GM04504 (cell line): ENCODE measurements around the gene GMPPA.

Source experiments
- DNase-seq: peaks from one replicate; pipeline ENCODE4 v3.0.0-alpha.2; 2012; ENCODE audit warnings: low read depth

Gene GMPPA

DNA sequence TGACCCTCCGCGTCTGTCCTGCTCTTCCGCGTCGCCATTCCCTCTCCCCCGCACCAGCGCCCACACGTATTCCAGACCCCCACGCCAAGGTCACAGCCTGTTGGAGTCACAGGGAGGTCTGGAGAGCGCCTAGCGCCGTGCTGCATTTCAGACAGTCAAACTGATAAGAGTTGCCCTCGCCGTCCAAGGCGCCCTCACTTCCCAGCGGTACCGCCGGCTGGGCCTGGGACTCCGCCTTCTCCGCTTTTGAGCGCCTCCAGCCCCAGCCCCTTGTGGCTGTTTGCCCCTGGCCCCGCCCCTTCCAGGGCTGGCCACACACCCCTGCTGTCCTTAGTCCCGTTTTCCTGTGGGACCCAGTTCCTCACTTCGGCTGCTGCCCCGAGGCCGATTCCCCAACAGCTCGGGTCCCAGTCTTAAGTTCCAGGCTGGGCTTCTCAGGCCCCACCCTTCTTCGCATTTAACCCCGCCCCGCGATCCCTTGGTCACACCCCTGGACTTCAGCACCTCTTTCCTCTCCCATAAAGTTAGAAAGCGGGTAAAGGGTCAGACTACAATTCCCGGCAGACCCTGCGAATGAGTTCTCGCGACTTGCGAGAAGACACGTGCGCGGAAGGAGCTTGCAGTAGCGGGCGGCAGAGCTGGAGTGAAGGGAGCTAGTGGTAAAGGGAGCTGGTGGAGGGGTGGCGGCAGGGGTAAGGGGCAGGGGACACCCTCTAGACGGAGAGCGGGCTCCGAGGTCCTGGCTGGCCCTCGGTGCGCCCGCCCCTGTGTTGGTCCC lies at the start of gene GMPPA:
Gene GMPPA, plus strand, starts transcription at position 612 of the 778 bp plus-strand sequence. CDS start 1,085 bp downstream, outside the sequence.
- DNase-seq: peak; percentile 97

DNA sequence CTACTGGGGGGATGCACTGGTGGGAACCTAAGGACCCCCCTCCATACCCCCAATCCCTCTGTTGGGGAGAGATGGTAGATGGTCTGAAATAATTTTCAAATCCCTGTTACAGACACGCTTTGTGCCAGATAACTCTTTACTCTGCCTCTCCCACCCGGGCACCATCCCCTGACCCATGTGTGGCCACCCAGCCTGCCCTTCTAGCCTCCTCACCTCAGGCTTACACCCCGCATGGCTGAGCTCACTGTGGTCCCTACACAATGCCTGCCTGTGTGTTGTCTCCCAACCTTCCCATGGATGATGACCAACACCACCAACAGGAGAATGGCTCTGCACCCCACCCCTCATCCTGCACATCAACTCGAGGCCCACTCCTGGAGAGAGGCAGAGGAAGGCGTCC lies 49.1 kb upstream of the GMPPA start:
- no peak for DNase-seq

DNA sequence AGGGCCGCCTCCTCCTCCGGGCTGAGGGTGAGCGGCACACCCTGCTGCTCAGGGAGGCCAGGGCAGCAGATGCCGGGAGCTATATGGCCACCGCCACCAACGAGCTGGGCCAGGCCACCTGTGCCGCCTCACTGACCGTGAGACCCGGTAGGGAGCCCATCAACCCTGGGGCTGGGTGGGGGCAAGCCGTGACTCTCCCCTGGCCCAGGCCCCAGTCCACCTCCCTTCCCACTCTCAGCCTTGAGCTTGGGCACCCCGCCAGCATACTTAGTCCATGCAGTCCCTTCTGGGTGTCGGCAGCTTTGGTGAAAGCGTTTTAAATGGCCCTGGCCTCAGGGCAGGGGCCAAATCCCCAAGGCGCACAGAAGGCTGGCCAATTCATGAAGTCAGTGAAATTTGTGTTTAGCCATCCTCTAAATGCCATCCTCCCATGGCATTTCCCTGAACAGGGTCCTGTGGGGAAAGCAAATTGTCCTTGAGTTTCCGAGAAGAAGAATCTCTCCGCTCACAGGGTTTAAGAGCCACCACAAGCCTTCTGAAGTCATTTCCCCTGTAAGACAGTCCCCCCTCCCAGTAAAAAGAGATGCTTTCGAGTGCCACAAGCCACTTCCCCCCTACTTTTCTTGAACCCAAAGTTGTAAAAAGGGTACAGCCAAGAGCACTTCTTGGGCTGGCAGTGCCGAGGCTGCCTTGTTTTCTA lies 46.9 kb upstream of the GMPPA start:
- no peak for DNase-seq

- DNase-seq: peak; percentile 92
Observed at GRCh38 chr2:219452361-219453317, 46.1 kb upstream of the GMPPA start.

DNA sequence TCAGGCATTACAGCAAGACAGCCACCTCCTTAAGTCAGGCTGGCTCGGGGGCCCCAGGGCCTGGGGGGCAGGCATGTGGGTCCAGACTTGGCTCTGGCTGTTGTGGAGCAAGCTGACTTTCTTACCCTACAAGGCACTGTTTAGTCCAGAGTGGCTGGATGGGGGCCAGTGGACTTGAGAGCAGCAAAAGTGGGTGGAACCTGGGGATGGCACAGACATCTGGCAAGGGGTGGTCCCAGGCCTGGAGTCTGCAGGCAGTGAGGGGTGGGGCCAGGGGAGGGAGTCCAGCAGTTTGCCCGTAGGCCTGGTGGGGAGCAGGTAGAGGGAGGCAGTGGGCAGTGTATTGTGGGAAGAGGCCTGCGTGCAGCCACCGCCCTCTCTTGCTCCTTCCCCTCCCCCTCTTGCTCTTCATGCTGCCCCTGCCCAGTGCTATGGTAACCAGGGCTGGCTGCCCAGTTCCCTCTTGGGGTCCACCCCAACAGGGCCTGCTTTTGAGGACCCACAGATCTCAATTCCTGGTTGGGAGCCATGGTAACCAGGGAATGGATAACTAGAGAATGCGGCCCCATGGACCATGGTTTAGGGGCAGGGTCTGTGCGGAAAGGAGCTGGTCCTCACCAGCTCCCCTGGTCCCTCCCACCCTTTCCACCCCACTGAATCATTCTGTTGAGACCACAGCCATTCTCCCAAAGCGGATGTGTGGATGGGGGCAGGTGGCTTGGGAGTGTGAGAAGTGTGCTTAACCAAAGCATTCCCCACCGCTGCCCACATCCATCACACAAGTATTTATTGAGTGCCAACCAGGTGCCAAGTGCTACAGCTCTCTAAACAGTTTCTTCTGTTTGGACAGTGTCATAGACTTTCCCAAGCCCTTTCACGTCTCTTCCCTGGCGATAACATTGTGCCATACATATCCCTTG lies 44.8 kb upstream of the GMPPA start:
- peak; percentile 73 for DNase-seq

- no peak for DNase-seq
Observed at GRCh38 chr2:219455581-219455980, 43.1 kb upstream of the GMPPA start.

- DNase-seq: no peak
Observed at GRCh38 chr2:219457784-219458369, 40.8 kb upstream of the GMPPA start.

DNA sequence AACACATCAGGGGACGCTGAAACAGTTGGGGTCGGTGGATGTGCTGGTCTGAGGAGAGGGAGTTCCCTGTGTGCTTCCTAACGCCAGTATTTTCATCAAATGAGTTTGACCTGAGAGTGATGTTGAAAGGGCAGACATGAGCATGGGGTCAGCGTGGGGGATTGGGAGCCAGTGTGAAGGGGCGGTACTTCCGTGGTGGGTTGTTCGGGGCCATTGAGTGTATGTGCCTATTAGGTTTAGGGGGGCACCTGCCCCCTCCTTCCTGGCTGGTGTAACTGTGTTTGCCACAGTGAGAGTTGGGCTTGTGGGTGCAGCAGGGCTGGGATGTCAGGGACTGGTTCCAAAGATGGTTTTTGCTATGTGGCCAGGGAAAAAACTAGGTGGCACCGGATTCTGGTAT lies 39.7 kb upstream of the GMPPA start:
- no peak for DNase-seq

GRCh38 chr2:219459460-219460311 lies 39.0 kb upstream of the GMPPA start:
- DNase-seq: no peak

DNA sequence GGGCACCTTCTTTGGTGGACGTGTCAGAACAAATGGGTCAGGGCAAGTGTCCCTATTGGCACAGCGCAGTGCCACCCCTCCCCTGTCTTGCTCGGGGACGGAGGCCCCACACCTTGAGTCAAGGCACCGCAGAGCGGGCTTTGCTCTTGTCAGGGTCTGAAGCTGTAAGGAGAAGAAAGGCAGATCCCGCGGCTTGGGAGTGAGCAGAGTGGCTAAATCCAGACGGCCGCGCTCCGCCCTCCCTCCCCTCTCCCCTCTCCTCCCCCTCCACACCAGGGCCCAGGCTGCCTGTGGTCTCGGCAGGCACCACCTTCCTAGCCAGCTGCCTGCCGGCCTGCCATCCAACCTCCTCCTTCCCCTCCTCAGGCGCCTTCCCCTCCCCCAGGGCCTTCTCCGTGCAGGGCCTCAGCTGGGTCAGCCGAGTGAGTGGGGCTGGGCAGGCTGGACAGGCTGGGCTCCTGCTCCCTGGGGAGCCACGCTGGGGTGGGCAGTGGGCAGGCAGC lies 38.2 kb upstream of the GMPPA start:
- no peak for DNase-seq

DNA sequence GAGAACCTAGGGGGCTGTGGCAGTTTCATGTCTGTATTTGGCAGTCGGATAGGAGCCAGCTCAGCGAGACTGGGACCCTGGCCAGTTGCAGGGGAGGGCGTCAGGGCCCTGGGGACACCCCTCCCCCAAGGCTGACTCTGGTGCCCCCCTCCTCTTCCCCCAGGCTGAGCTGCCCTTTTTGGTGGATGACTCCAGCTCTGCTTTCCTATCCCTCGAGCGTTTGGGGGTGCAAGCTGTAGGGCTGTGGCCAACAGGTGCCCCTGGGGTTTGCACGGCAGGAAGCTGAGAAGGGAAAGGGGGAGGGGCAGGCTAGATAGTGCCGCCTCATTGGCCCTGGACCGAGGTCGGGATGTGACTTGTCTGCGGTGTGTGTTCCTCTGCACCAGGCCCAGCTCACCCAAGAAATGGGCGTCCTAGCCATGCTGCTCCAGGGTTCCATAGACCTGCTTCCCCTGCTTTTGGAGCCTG lies 37.6 kb upstream of the GMPPA start:
- DNase-seq: no peak

DNA sequence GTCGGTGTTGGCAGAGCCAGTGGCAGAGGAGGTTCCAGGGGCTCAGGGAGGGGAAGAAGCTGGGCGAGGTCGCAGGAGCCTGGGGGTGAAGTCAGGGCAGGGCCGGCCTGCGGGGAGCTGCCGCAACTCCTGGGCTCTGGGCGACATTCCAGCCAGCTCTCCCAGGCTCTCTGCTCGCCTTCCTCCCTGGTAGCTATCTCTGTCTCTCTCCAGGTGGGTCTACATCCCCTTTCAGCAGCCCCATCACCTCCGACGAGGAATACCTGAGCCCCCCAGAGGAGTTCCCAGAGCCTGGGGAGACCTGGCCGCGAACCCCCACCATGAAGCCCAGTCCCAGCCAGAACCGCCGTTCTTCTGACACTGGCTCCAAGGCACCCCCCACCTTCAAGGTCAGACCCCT lies 37.0 kb upstream of the GMPPA start:
- no peak for DNase-seq

DNA sequence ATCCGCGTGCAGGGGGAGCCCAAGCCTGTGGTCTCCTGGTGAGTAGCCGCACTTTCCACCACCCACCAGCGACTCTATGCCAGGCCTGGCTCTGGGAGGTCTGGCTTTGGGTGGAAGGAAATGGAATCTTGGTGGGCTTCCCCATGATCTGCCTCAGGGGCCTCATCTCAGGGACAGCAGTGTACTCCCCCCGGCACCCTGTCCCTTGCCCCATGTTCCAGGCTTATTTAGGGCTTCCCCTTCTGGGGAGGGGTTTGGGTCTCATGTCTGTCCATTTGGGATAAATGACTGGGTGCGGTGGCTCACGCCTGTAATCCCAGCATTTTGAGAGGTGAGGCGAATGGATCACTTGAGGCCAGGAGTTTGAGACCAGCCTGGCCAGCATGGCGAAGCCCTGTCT lies 36.3 kb upstream of the GMPPA start:
- no peak for DNase-seq

DNA sequence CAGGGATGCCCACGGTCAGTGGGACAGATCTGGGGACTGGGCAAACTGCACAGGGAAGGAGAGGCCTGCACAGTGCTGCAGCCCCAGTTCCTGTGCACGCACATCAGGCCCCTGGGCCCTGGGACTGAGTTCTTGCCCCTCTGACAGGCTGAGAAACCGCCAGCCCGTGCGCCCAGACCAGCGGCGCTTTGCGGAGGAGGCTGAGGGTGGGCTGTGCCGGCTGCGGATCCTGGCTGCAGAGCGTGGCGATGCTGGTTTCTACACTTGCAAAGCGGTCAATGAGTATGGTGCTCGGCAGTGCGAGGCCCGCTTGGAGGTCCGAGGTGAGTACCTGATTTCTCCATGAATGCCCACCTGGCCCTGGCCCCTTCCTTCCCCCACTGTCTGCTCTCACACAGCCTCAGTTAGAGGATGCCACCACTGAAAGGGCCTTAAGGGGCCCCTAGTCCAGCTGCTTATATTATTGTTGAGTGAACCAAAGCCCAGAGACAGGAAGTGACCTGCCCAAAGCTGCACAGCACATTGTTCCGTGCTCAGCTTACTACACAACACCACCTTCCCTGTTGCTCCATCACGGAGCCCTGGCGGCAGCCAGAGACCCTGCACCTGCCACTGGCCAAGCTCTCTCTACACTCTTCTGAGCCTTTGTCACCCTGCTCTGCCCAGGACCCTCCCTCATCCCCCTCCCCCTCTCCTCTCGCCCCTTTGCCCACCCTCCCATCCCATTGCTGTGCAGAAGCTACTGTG lies 34.2 kb upstream of the GMPPA start:
- DNase-seq: no peak

DNA sequence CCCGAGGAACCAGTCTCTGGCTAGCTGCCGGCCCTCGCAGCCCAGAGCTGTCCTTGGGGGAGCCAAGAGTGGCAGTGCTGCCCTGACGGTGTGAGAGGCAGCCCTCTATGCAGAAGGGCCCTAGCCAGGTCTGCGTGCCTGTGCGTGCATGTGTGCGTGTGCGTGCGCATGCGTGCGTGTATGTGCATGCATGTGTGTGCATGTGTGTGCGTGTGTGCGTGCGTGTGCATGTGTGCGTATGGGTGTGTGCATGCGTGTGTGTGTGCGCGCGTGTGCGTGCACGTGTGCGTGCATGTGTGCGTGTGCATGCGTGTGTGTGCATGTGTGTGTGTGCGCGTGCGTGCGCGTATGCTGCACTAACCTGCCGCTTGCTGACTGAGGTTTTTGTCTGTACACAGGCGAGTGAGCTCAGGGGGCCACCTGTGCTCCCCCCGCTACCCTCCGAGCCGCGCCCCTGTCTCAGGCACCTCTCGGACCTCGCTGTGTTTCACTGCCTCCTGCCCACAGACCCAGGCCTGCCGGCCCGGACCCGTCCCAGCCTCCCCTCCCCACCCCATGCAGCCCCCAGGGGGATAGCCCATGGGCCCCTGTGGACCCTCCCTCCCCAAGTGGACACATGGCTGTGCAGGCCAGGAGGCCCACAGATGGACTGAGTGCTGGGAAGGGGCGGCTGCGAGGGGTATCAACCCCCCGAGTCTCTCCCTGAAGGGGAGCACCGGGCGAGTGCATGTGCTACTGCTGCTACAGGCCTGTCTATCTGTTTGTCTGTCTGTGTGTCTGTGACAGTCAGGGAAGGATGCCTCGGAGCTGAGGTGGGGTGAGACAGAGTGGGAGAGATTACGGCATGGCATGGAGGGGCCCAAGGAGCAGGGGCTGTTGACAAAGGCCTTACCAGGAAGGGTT lies 32.8 kb upstream of the GMPPA start:
- no peak for DNase-seq

DNA sequence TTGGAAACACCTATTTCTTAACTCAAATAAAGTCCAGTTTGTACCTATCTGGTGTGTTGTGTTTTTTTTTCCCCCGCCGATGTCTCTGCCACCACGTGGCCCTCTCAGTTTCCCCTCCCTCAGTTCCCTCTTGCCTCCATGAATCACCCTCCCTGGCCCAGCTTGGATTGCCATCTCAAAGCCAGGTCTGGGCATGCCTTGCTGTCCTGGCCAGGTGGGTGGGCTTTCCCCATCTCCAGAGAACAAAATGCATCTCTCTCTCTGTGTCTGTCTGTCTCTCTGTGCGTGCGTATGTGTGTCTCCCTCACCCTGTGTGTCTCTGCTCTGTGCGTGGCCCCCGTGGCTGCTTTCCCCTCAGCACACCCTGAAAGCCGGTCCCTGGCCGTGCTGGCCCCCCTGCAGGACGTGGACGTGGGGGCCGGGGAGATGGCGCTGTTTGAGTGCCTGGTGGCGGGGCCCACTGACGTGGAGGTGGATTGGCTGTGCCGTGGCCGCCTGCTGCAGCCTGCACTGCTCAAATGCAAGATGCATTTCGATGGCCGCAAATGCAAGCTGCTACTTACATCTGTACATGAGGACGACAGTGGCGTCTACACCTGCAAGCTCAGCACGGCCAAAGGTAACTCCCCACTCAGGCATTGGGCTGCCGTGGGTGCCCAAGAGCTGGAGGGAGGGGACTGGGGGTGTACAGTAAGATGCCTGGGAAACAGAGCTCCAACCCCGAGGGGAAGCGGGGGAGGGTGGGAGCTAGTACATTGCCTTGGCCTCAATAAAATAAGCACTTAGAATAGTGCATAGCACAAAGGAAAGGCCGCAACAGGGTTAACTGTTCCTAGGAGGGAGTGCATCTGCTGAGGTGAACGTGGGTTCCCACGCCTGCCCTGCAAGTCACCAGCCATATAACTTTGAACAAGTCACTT lies 31.6 kb upstream of the GMPPA start:
- DNase-seq: no peak

- DNase-seq: no peak
Observed at GRCh38 chr2:219467736-219468075, 31.0 kb upstream of the GMPPA start.
